Dendritic cell treated with granulocyte-macrophage colony-stimulating factor and Interleukin-4, amounts not matched to agents 40 ng/mL and 50 ng/mL, for 4 days (primary cell): ENCODE measurements around the gene MSI2.

Experiments used
- H3K27ac Mint-ChIP-seq: one replicate; pipeline ENCODE4 v1.8.0; 2022; ENCODE audit warnings: mild to moderate bottlenecking, mixed read lengths
- H3K27me3 Mint-ChIP-seq: one replicate; pipeline ENCODE4 v1.8.0; 2022; ENCODE audit warnings: mild to moderate bottlenecking, mixed read lengths
- H3K36me3 Mint-ChIP-seq: one replicate; pipeline ENCODE4 v1.8.0; 2022; ENCODE audit warnings: low read depth, mixed read lengths
- H3K4me1 Mint-ChIP-seq: one replicate; pipeline ENCODE4 v1.8.0; 2022; ENCODE audit warnings: low read depth, mixed read lengths
- H3K4me3 Mint-ChIP-seq: one replicate; pipeline ENCODE4 v1.8.0; 2022; ENCODE audit warnings: mild to moderate bottlenecking, moderate library complexity, mixed read lengths
- H3K9me3 Mint-ChIP-seq: one replicate; pipeline ENCODE4 v1.8.0; 2022; ENCODE audit warnings: mixed read lengths
- intact Hi-C: fragments of 100-400 bp; cut with micrococcal nuclease; formaldehyde crosslinking; loops from one replicate; pipeline ENCODE4 v1.15.0; 2022

MSI2 gene

DNA sequence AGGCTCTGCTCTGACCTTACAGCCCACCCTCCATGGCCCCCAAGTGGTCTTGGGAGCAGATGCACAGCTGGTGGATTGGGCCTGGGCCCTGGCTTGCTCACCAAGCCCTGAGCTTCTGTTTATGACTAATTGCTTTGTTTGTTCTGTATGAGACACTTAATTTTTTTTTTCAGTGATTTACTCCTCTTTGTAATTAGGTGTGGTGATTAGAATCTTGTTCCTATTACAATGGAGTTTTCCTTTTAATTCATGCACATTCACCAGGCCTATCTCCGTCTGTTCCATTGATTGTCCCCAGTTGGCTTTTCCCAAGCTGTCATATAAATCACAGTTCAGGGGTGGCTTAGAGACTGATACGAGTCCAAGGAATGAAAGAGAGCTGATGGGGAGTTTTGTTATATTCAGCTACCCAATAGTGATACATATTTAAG is 246.5 kb downstream of the MSI2 start:
- Mint-ChIP-seq H3K27ac (no peak overlapping the region), H3K4me3 (no peak overlapping the region), H3K36me3 (no peaks in the 10 kb centered on the region), H3K4me1 (no peaks in the 10 kb centered on the region), H3K9me3 (no peaks in the 10 kb centered on the region), H3K27me3 (no peaks in the 10 kb centered on the region)
- intact Hi-C loops: no loop called here

DNA sequence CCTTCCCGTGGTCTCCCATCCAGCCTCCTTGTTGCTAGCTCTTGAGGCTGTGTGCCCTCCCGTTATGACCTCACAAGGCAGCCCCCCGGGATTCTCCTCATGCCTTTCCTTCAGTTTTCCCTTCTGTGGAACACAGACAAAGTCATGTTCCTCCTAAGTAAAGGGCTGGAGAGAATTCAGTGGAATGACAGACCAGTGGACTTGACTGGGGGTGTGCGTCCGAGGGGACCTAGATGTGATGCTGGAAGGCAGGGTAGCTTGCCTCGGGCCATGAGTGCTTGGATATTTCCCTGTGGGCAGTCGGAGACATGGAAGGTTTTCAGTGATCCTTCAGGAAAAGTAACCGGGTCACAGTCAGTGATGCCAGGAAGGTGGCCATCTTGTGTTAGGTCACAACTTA is 247.9 kb downstream of the MSI2 start:
- Mint-ChIP-seq H3K27ac (no peak overlapping the region), H3K4me1 (no peaks in the 10 kb centered on the region), H3K36me3 (no peaks in the 10 kb centered on the region), H3K4me3 (no peak overlapping the region), H3K9me3 (no peaks in the 10 kb centered on the region), H3K27me3 (no peaks in the 10 kb centered on the region)
- intact Hi-C loops: no loop called here

DNA sequence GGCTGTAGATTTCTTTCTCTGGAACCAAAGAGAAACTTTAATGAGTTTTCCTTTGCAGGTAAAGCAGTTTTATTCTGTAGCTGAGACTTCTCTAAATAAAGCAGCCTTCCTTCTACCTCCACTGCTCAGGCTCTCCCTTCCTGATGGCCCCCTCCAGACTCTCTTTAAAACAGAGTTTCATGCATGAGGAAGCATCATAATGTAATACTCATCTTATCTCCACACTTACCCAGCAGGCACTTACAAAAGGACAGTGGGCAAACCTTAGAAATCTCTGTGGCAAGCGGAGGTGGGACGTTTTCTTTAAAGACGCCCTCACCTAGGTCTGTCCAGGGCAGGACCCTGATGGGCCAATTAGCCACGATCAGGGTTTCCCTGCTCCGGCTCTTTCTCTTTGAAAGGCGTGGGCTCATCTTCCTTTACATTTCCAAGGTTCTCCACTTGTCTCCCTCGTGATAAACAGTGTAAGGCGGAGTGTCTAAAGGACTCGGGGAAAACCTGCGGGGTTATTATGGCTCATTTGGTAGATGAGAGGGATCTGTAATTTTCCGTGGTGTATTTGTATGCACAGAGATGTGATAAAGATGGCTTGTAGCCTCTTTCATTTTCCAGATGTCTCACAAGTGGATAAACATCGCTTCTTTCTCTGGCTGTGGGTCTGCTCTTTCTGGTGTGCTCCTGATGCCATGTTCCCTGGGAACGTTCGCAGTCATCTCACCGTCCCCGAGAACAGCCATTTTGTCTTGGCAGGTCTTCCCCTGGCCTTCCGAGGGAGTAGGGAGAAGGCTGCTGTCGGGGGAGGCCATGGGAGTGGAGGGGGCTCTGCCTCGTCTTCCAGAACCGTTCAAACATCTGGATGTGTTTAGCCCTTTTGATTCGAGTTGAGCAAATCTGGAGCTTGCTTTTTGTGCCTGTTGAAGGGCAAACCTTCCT is 249.8 kb downstream of the MSI2 start:
- Mint-ChIP-seq H3K36me3 (no peaks in the 10 kb centered on the region), H3K4me3 (no peak overlapping the region), H3K27ac (no peak overlapping the region), H3K9me3 (no peaks in the 10 kb centered on the region), H3K27me3 (no peaks in the 10 kb centered on the region), H3K4me1 (no peaks in the 10 kb centered on the region)
- intact Hi-C loops: no loop called here

DNA sequence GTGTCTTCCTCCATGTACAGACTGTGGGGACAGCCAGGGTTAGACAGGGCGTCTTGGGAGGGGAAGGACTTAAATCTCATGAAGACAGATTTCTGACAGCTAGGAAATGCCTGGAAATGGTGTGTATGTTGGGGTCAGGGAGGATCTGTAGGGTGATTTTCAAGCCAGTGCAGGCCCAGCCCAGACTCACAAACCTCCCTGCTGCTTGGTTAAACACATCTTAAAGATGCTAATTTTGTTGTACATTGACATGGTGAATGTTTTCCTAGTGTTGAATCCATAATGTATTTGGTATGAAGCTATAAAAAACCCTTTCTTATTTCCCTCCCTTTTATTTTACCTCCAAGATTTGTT is 250.4 kb downstream of the MSI2 start:
- Mint-ChIP-seq H3K4me3 (no peak overlapping the region), H3K27ac (no peak overlapping the region), H3K9me3 (no peaks in the 10 kb centered on the region), H3K27me3 (no peaks in the 10 kb centered on the region), H3K4me1 (no peaks in the 10 kb centered on the region), H3K36me3 (no peaks in the 10 kb centered on the region)
- intact Hi-C loops: no loop called here

DNA sequence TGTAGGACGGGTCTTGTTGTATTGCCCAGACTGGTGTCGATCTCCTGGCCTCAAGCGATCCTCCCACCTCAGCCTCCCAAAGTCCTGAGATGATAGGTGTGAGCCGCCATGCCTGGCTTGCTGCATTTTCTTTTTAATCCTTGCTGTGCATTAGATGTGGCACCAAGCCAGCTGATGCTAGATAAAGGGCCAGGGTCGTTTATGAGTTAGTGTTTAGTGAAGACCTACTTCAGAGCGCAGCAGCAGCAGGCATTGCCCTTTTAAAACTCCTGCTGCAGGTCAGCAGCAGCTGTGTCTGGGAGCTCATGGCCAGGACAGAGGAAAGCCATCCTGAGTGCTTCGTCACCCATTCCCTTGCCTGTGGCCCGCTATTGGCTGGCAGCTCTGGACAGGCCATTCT is 251.5 kb downstream of the MSI2 start:
- Mint-ChIP-seq H3K36me3 (no peaks in the 10 kb centered on the region), H3K4me3 (no peak overlapping the region), H3K27ac (no peak overlapping the region), H3K27me3 (no peaks in the 10 kb centered on the region), H3K4me1 (no peaks in the 10 kb centered on the region), H3K9me3 (no peaks in the 10 kb centered on the region)
- intact Hi-C loops: no loop called here

DNA sequence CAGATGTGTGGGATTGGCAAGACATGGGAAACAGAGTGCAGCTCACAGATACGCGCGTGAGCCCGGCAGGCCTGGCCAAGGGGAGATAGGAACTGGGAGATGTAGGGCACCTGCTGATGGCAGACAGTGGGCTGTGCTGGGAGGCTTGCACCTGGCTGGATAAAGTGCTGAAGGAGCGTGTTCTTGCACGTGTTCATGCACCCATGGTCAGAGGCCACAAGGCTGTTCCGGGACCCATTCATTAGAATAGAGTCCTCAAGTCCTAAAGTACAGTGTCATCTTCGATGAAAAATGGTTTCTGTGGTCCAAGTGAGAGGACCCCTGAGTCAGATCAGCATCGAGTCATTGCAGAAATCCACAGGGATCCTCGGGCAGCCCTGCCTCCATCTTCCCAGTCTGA is 252.3 kb downstream of the MSI2 start:
- Mint-ChIP-seq H3K27me3 (no peaks in the 10 kb centered on the region), H3K9me3 (no peaks in the 10 kb centered on the region), H3K4me3 (no peak overlapping the region), H3K4me1 (no peaks in the 10 kb centered on the region), H3K36me3 (no peaks in the 10 kb centered on the region), H3K27ac (no peak overlapping the region)
- intact Hi-C loops: no loop called here

DNA sequence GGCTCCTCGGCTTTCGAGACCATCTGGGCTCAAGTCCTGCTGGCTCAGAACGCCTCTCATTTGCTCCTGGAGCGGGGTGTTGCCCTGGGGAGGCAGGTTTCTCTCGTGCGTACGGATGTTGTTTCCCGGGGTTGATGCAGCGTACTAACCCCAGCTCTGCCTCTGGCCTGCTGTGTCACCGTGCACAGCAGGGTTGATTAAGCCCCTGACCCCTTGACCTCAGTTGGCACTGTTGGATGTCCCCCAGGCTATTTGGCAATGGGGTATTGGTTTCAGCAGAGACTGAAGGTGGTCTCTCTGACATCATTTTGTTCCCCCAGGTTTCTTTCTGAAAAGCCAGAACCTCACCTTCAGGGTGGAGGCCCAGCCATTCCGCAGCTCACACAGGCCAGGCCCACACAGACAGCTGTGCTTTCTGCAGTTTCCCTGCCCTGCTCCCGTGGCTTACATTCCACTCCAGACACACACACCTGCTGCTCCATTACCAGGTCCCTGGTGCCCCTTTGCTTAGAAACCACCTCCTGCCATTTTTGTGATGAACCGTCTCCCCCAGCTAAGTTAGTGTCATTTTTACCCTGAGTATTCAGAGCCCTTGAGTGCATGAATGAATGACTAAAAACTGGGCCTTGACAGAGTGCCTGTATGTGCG is 255.3 kb downstream of the MSI2 start:
- no peaks in the 10 kb centered on the region for H3K4me1 Mint-ChIP-seq
- H3K36me3 Mint-ChIP-seq: no peaks in the 10 kb centered on the region
- intact Hi-C loops: no loop called here
- no peaks in the 10 kb centered on the region for H3K9me3 Mint-ChIP-seq
- no peak overlapping the region for H3K27ac Mint-ChIP-seq
- no peaks in the 10 kb centered on the region for H3K27me3 Mint-ChIP-seq
- no peak overlapping the region for H3K4me3 Mint-ChIP-seq

DNA sequence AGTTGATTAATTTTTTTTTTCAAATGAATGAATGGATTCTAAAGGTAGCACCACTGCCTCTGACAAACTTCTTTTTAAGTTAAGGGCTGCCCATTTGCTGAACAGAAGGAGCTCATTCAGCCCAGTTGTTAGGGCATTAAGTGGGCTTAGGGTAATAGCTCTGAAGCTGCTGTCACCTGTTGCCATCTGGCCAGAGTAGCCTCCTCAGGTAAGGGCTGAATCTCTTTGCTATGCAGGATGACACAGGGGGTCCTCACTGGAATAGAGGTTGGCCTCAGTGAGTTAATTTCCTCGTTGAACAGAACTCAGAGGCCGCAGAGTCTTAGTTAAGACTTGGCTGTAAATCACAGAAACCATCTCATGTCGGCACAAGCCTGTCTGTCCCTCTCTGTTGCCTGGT is 255.9 kb downstream of the MSI2 start:
- H3K4me3 Mint-ChIP-seq: no peak overlapping the region
- peaks cover 2% of the 10 kb centered on the region for H3K4me1 Mint-ChIP-seq
- no peaks in the 10 kb centered on the region for H3K27me3 Mint-ChIP-seq
- no peaks in the 10 kb centered on the region for H3K9me3 Mint-ChIP-seq
- no peaks in the 10 kb centered on the region for H3K36me3 Mint-ChIP-seq
- no peak overlapping the region for H3K27ac Mint-ChIP-seq
- intact Hi-C loops: no loop called here

DNA sequence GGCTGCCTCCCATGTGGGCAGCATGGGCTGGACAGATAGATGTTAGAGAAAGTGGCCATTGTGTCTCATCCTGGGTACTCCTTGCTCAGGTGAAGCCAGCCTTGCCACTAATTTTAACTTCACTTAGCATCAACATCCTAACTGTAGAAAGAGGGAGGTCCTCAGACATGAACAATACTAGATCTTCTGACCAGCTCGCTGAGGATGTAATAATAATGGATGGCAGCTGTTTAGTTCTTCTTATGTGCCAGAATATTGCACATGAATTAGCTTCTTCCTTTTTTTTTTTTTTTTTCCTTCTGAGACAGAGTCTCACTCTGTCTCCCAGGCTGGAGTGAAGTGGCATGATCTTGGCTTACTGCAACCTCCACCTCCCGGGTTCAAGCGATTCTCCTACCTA is 256.4 kb downstream of the MSI2 start:
- Mint-ChIP-seq H3K4me1 (peaks cover 6% of the 10 kb centered on the region), H3K4me3 (no peak overlapping the region), H3K9me3 (no peaks in the 10 kb centered on the region), H3K36me3 (no peaks in the 10 kb centered on the region), H3K27ac (no peak overlapping the region), H3K27me3 (no peaks in the 10 kb centered on the region)
- intact Hi-C loops: no loop called here

DNA sequence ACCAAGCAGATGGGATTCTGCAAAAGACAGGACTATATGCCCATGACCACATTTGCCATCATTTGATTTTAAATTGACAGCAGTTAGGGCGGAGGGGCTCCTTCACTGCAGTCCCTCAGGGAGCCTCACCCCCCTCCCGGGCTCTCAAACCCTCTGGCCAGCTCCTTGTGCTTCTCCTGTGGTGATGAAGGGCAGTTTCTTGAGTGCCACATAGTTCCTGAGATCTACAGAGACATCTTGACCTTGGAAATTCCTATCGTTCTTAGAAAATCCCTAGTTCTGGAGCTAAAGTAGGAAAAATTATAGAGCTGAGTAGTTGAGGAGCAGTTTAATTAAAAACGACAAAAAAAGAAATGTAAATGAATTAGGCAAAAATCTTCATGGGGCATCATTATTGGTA is 257.2 kb downstream of the MSI2 start:
- Mint-ChIP-seq H3K9me3 (no peaks in the 10 kb centered on the region), H3K4me3 (no peak overlapping the region), H3K27ac (no peak overlapping the region), H3K27me3 (no peaks in the 10 kb centered on the region), H3K4me1 (peaks cover 7% of the 10 kb centered on the region), H3K36me3 (no peaks in the 10 kb centered on the region)
- intact Hi-C loops: no loop called here

DNA sequence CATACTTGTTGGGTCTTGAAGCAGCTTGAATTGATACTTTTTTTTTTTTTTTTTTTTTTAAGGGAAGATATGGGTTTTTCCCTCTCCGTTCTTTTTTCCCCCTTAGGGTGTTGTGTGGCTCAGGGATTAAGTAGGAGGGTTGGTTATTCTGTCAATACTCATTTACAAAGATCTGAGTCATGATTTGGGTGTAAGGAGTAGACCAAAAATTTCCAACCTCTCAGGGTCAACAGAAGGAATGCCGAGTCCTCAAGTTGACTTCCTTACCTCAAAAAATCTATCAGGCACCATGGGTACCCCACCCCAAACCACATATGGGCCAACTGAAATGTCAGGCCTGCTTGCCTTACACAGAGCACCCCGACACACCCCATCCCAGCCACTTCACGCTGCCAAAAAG is 258.3 kb downstream of the MSI2 start:
- Mint-ChIP-seq H3K4me1 (peaks cover 7% of the 10 kb centered on the region), H3K4me3 (no peak overlapping the region), H3K9me3 (no peaks in the 10 kb centered on the region), H3K27me3 (no peaks in the 10 kb centered on the region), H3K27ac (no peak overlapping the region), H3K36me3 (no peaks in the 10 kb centered on the region)
- intact Hi-C loops: no loop called here

DNA sequence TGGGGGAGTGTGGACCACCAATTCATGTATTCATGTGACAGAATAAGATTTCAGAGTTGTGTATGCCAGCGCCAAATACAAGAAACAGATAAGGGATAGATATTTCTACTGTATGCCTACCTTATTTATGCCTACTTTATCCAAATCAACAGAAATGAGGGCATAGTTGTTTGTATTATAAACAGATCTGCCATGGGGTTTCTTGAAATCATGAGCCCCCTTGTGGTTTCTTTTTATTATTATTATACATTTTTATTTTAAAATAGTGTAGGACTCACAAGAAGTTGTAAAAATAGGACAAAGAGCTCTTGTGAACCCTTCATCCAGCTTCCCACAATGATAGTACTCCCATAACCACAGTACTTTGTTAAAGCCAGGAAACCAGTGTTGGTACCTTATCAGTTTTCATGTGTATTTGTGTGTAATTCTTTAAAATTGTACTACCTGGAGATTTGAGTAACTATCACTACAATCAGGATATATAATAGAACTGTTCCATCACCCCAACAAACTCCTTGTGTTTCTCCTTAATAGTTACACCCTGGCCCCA is 259.4 kb downstream of the MSI2 start:
- Mint-ChIP-seq H3K27ac (no peak overlapping the region), H3K4me1 (peaks cover 7% of the 10 kb centered on the region), H3K27me3 (no peaks in the 10 kb centered on the region), H3K9me3 (no peaks in the 10 kb centered on the region), H3K4me3 (no peak overlapping the region), H3K36me3 (no peaks in the 10 kb centered on the region)
- intact Hi-C loops: no loop called here

DNA sequence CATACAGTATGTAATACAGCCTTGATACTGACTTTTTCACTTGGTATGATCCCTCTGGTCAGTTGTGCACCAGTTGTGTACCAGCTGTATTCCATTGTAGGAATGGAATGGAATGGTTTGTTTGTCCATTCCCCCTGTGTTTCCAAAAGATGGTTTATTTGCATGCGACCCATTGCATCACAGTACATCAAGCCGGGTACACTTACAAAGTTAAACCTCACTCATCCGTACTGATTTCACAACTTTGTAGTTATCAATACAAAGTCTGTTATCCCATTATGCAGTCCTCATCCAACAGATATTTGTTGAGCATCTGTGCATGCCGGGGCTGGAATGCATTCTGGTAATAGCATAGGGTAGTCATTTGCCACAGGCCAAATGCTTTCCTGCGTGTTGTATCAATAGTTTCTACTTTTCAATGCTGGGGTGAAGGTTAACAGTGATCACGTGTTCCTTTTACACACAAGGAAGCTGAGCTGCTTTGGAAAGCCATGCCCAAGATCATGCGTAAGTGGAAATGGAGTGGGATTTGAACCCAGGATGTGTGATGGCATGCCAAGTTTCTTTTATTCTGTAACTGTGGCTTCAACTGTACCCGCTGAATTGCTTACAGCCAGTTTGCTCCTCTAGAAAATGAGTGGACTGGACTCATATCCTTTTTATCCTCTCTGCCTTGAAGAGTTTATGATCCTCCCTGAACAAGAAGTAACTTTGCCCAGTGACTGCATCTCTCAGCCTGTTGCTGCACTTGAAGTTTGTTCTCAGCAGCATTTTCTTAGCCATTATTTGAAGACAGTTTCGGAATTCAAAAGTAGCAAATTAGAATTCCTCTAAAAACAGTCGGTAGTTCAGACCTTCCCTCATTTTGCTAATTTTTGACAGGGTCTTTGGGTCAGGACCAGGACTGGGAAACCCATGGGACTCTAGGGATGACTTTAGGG is 260.2 kb downstream of the MSI2 start:
- peaks cover 7% of the 10 kb centered on the region for H3K4me1 Mint-ChIP-seq
- H3K9me3 Mint-ChIP-seq: no peaks in the 10 kb centered on the region
- H3K27ac Mint-ChIP-seq: no peak overlapping the region
- no peak overlapping the region for H3K4me3 Mint-ChIP-seq
- no peaks in the 10 kb centered on the region for H3K36me3 Mint-ChIP-seq
- no peaks in the 10 kb centered on the region for H3K27me3 Mint-ChIP-seq
- intact Hi-C loops: no loop called here

DNA sequence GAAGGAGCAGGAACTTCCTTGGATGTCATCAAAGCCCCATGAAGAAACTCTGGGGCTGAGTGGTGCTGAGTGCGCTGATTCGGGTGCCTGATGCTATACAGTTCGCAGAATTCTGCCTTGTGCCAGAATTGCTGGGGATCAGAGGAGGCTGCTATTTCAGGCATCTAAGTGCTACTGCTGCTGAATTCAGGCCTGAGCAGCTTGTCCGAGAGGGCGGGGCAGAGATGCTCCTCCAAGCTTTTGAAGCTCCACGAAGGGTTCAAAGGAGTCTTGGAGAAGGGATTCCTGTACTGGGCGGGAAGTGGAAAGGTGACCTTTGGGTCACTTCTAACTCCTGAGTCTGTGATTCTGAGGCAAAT is 260.9 kb downstream of the MSI2 start:
- no peak overlapping the region for H3K4me3 Mint-ChIP-seq
- peaks cover 7% of the 10 kb centered on the region for H3K4me1 Mint-ChIP-seq
- no peaks in the 10 kb centered on the region for H3K9me3 Mint-ChIP-seq
- no peaks in the 10 kb centered on the region for H3K36me3 Mint-ChIP-seq
- H3K27ac Mint-ChIP-seq: no peak overlapping the region
- intact Hi-C loops: no loop called here
- no peaks in the 10 kb centered on the region for H3K27me3 Mint-ChIP-seq
